ENCODE results near the gene THOC6. TPM values are rescaled to one million over a fixed set of nuclear protein-coding genes. Genes with fewer than 3 reads are reported as not detected.

The THOC6 gene
- total RNA-seq, 1 experiment from 2014 or later = 68.2 TPM

GRCh38 chr16:2977440-2977839 lies 46.4 kb upstream of the THOC6 start:
- H3K27me3 ChIP-seq (ENCODE audit: insufficient read depth, low read length) = no peaks in the 10 kb centered on the region
- H3K23ac ChIP-seq (ENCODE audit: insufficient read length, low read depth, low read length) = no peak overlapping the region
- no peaks in the 10 kb centered on the region for H4K20me1 ChIP-seq (ENCODE audit: control insufficient read depth, insufficient read depth, insufficient read length)
- no peak overlapping the region for H2BK15ac ChIP-seq (ENCODE audit: low read depth, low read length)
- H3K4ac ChIP-seq (ENCODE audit: low read depth, low read length) = no peak overlapping the region
- no peak overlapping the region for H2BK120ac ChIP-seq (ENCODE audit: low read depth, low read length, poor library complexity, severe bottlenecking)
- H3K56ac ChIP-seq (ENCODE audit: insufficient read length, low read depth, low read length) = no peak overlapping the region
- no peak overlapping the region for H3K27ac Mint-ChIP-seq
- H3T11ph ChIP-seq (ENCODE audit: low read length) = no peak overlapping the region
- H3K9me3 Mint-ChIP-seq = no peaks in the 10 kb centered on the region
- peaks cover 9% of the 10 kb centered on the region for H3K23me2 ChIP-seq (ENCODE audit: insufficient read length, low read depth, low read length, poor library complexity, severe bottlenecking)
- no peaks in the 10 kb centered on the region; the same call in 1 of the 2 replicates for H3K79me2 ChIP-seq (ENCODE audit: insufficient read depth, low read length)
- H4K5ac ChIP-seq (ENCODE audit: insufficient read length, low read depth, low read length) = no peak overlapping the region
- H4K8ac ChIP-seq (replicated peaks; ENCODE audit: insufficient read length, low read depth, low read length) = no peak overlapping the region
- H3K4me3 Mint-ChIP-seq = no peak overlapping the region
- no CpG with 5 or more reads among the region's 6 CpGs for WGBS (ENCODE audit: extremely low coverage, insufficient read length, low lambda C conversion rate)
- no peak overlapping the region for H2BK5ac ChIP-seq (ENCODE audit: insufficient read length, low read length)
- no peak overlapping the region for H3K27ac ChIP-seq (ENCODE audit: insufficient read length, low read depth, low read length)
- TF ChIP-seq CTCF (conservative IDR thresholded peaks at IDR 0.05) = no peak
- no peaks in the 10 kb centered on the region for H3K4me1 ChIP-seq (ENCODE audit: insufficient read depth, low read length)
- peaks cover 7 to 40% (median 29%) of the 10 kb centered on the region in 3 experiments; a peak in 6 of 7 replicates for H3K36me3 Mint-ChIP-seq (ENCODE audit: insufficient read depth in 1 of 3, low read depth in 3 of 3)
- H2AFZ ChIP-seq (ENCODE audit: low read length) = no peak overlapping the region
- H3K4me2 ChIP-seq (ENCODE audit: insufficient read depth, insufficient read length, low read length) = no peak overlapping the region
- no peaks in the 10 kb centered on the region for H3K79me1 ChIP-seq (ENCODE audit: insufficient read depth, low read depth, low read length, poor library complexity, severe bottlenecking)
- no peak overlapping the region for H4K91ac ChIP-seq (ENCODE audit: insufficient read length, low read depth, low read length)
- H2AK5ac ChIP-seq (ENCODE audit: insufficient read length, low read length) = no peak overlapping the region
- no peak overlapping the region for H2BK12ac ChIP-seq (ENCODE audit: insufficient read length, low read depth, low read length)
- no peaks in the 10 kb centered on the region; the same call in 1 of the 2 replicates for H3K27me3 Mint-ChIP-seq (ENCODE audit: low read depth)
- no peak for DNase-seq
- H3K9ac ChIP-seq (ENCODE audit: extremely low read depth, insufficient read length, low read length) = no peak overlapping the region
- no peak overlapping the region; the same call in 1 of the 2 replicates for H3K14ac ChIP-seq (ENCODE audit: insufficient read depth, low read length)
- H3K9me3 ChIP-seq (ENCODE audit: control insufficient read depth, low read depth, low read length) = no peaks in the 10 kb centered on the region
- no peak overlapping the region for H2BK20ac ChIP-seq (ENCODE audit: low read depth, low read length, poor library complexity, severe bottlenecking)
- no peak overlapping the region for H3K18ac ChIP-seq (ENCODE audit: insufficient read length, low read depth, low read length)
- peaks cover 21 to 22% of the 10 kb centered on the region in 2 experiments for H3K4me1 Mint-ChIP-seq

Data from H9 (cell line).